ENCODE results near the gene PSME4. TPM values are rescaled to one million over a fixed set of nuclear protein-coding genes. Genes with fewer than 3 reads are reported as not detected.

PSME4 gene
- total RNA-seq, 2 donors from 2014 or later = 64.5 to 80.4 TPM

DNA sequence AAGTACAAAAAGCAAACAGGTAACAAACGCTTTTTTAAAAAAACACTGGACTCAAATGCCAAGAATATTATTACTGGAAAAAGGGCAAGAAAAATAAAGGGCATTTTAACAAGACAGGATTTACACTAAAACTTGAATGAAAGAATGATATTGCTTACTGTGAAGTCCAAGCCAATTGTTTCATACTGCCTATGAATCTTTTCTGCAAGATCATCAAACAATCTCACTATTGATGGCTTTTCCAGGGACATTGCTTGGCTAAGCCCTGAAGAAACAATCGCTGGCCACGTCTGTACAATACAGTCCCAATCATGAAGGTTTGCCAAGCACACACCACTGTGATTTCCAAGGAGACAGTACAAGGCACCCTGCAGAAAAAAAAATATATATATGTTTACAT is 69.6 kb downstream of the PSME4 start:
- ATAC-seq (no peak), DNase-seq (no peak)
- H3K4me3 Mint-ChIP-seq = no peak overlapping the region
- H3K27ac Mint-ChIP-seq = no peak overlapping the region
- peaks cover 19% of the 10 kb centered on the region for H3K36me3 Mint-ChIP-seq (ENCODE audit: low read depth)
- H3K9me3 ChIP-seq (ENCODE audit: control insufficient read depth, low read length, poor library complexity, severe bottlenecking) = no peaks in the 10 kb centered on the region
- H3K4me1 Mint-ChIP-seq = peaks cover 5% of the 10 kb centered on the region
- no peaks in the 10 kb centered on the region for H3K27me3 Mint-ChIP-seq

DNA sequence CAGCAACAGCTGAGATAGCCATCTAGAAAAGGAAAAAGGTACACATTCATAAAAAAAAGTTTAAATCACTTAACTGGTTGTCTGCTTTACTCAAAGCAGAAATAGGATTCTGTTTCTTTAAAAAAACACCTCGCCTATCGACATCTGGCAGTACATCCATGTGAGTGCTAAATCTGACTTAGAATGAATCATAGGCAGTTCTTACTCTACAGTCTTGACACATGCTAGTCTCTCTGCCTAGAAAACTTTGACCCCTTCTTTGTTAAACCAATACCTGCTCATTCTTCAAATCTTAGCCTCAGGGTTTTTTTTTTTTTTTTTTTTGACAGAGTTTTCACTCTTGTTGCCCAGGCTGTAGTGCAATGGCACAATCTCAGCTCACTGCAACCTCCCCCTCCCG is 73.9 kb downstream of the PSME4 start:
- Mint-ChIP-seq H3K27me3 (no peaks in the 10 kb centered on the region), H3K27ac (peak overlapping the region; percentile 60), H3K4me1 (peaks cover 5% of the 10 kb centered on the region), H3K36me3 (ENCODE audit: low read depth) (peaks cover 9% of the 10 kb centered on the region), H3K4me3 (no peak overlapping the region)
- ATAC-seq = no peak
- DNase-seq = no peak
- H3K9me3 ChIP-seq (ENCODE audit: control insufficient read depth, low read length, poor library complexity, severe bottlenecking) = no peaks in the 10 kb centered on the region

- Mint-ChIP-seq H3K4me3 (no peak overlapping the region), H3K36me3 (ENCODE audit: low read depth) (peaks cover 15% of the 10 kb centered on the region), H3K27ac (no peak overlapping the region), H3K4me1 (peaks cover 3% of the 10 kb centered on the region), H3K27me3 (no peaks in the 10 kb centered on the region)
- H3K9me3 ChIP-seq (ENCODE audit: control insufficient read depth, low read length, poor library complexity, severe bottlenecking) = no peaks in the 10 kb centered on the region
- no peak for ATAC-seq
- DNase-seq = no peak
Observed at GRCh38 chr2:53886406-53887280, 84.2 kb downstream of the PSME4 start.

- Mint-ChIP-seq H3K36me3 (ENCODE audit: low read depth) (peaks cover 14% of the 10 kb centered on the region), H3K27me3 (no peaks in the 10 kb centered on the region), H3K27ac (peak overlapping the region; percentile 27), H3K4me3 (no peak overlapping the region), H3K4me1 (peaks cover 3% of the 10 kb centered on the region)
- DNase-seq (no peak), ATAC-seq (no peak)
- H3K9me3 ChIP-seq (ENCODE audit: control insufficient read depth, low read length, poor library complexity, severe bottlenecking) = no peaks in the 10 kb centered on the region
Observed at GRCh38 chr2:53884883-53885282, 85.9 kb downstream of the PSME4 start.

DNA sequence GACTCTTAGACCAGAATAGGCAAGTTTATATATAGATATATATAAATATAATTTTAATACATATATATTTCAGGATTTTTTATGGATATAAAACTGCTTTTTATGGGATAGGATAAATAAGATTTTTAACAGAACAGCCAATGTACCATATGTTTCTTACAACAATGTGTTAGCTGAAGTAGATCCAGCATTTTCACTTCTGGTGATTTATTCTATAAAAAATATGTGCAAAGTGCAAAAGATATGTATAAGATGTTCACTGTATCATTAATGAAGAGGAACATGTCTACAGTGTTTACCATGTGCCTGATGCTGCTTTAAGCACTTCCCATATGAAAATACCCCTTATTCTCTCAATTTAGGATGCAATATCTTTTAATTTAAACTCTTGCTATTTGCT is 88.8 kb downstream of the PSME4 start:
- DNase-seq (no peak), ATAC-seq (no peak)
- peak overlapping the region; percentile 12 for H3K4me3 Mint-ChIP-seq
- H3K9me3 ChIP-seq (ENCODE audit: control insufficient read depth, low read length, poor library complexity, severe bottlenecking) = no peaks in the 10 kb centered on the region
- H3K36me3 Mint-ChIP-seq (ENCODE audit: low read depth) = peaks cover 15% of the 10 kb centered on the region
- H3K27ac Mint-ChIP-seq = no peak overlapping the region
- no peaks in the 10 kb centered on the region for H3K27me3 Mint-ChIP-seq
- H3K4me1 Mint-ChIP-seq = peaks cover 3% of the 10 kb centered on the region

- no peak overlapping the region for H3K4me3 Mint-ChIP-seq
- no peak overlapping the region for H3K27ac Mint-ChIP-seq
- DNase-seq (no peak), ATAC-seq (no peak)
- H3K4me1 Mint-ChIP-seq = no peaks in the 10 kb centered on the region
- H3K36me3 Mint-ChIP-seq (ENCODE audit: low read depth) = peaks cover 10% of the 10 kb centered on the region
- H3K9me3 ChIP-seq (ENCODE audit: control insufficient read depth, low read length, poor library complexity, severe bottlenecking) = no peaks in the 10 kb centered on the region
- no peaks in the 10 kb centered on the region for H3K27me3 Mint-ChIP-seq
Observed at GRCh38 chr2:53881360-53881759, 89.4 kb downstream of the PSME4 start.

DNA sequence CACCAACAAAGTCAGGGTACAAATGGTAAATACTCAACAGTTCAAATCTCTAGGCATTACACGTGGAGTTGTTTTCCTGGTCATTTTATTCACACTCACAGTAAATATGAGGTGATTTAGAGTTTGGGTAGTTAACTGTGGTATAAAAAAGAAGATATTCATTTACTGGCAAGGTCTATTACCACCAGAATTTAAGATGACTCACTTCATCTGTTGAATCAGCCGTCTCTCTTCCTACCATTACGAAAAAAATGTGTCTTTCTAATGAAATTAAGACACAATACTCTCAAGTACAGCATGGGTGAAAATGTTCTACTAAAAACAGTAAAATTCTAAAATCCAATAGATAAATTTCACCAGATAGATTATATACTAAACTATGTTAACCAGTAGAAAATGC is 90.0 kb downstream of the PSME4 start:
- no peak overlapping the region for H3K27ac Mint-ChIP-seq

GRCh38 chr2:53877556-53877955 is 93.2 kb downstream of the PSME4 start:
- H3K27me3 Mint-ChIP-seq = no peaks in the 10 kb centered on the region
- no peak overlapping the region for H3K4me3 Mint-ChIP-seq
- DNase-seq (no peak), ATAC-seq (no peak)
- no peaks in the 10 kb centered on the region for H3K9me3 ChIP-seq (ENCODE audit: control insufficient read depth, low read length, poor library complexity, severe bottlenecking)
- no peak overlapping the region for H3K27ac Mint-ChIP-seq
- H3K36me3 Mint-ChIP-seq (ENCODE audit: low read depth) = peaks cover 3% of the 10 kb centered on the region
- no peaks in the 10 kb centered on the region for H3K4me1 Mint-ChIP-seq

More for the DNA sequence above, 90.0 kb downstream of the PSME4 start:
- ATAC-seq = no peak
- Mint-ChIP-seq H3K4me3 (no peak overlapping the region), H3K36me3 (ENCODE audit: low read depth) (peaks cover 10% of the 10 kb centered on the region), H3K27me3 (no peaks in the 10 kb centered on the region), H3K4me1 (no peaks in the 10 kb centered on the region)
- H3K9me3 ChIP-seq (ENCODE audit: control insufficient read depth, low read length, poor library complexity, severe bottlenecking) = no peaks in the 10 kb centered on the region
- no peak for DNase-seq

GRCh38 chr2:53877112-53877511 is 93.7 kb downstream of the PSME4 start:
- Mint-ChIP-seq H3K27ac (no peak overlapping the region), H3K4me1 (no peaks in the 10 kb centered on the region), H3K4me3 (no peak overlapping the region), H3K36me3 (ENCODE audit: low read depth) (peaks cover 3% of the 10 kb centered on the region), H3K27me3 (no peaks in the 10 kb centered on the region)
- ATAC-seq = no peak
- H3K9me3 ChIP-seq (ENCODE audit: control insufficient read depth, low read length, poor library complexity, severe bottlenecking) = no peaks in the 10 kb centered on the region
- DNase-seq = no peak

DNA sequence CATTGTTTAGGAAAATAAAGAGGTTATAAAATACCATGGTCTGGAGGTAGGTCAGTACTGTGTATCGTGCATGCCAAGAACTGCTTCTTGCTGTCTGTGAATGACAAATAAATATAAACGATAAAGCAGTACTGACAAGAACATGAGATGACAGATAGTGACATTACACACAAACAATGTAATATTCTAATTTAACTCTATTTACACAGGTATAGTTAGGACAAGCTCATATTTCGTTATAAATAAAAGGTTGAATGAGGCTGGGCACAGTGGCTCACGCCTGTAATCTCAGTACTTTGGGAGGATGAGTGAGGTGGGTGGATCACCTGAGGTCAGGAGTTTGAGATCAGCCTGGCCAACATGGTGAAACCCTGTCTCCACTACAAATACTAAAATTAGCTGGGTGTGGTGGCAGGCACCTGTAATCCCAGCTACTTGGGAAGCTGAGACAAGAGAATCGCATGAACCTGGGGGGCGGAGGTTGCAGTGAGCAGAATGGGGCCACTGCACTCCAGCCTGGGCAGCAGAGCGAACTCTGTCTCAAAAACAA is 96.3 kb downstream of the PSME4 start:
- no peaks in the 10 kb centered on the region for H3K9me3 ChIP-seq (ENCODE audit: control insufficient read depth, low read length, poor library complexity, severe bottlenecking)
- ATAC-seq (no peak), DNase-seq (no peak)
- Mint-ChIP-seq H3K27ac (no peak overlapping the region), H3K4me3 (no peak overlapping the region), H3K4me1 (no peaks in the 10 kb centered on the region), H3K36me3 (ENCODE audit: low read depth) (peaks cover 3% of the 10 kb centered on the region), H3K27me3 (no peaks in the 10 kb centered on the region)

DNA sequence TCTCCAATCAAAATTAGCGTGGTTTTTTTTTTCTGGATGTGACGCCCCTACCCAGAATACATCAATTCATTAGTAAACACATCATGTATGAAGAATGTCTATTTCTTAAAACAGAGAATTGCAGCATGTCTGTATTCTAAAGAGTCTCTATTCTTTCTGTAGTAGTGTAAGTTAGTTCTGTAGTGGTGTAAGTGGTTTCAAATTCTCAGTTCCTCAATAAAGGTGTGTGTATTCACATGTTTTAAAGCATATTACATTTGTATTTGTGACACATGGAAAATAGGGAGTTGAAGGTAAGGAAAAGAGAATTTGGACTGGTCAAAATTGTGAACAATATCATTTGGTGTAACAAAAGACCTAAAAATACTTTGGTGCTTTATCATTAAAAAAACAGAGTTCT is 103.0 kb downstream of the PSME4 start:
- no peaks in the 10 kb centered on the region for H3K9me3 ChIP-seq (ENCODE audit: control insufficient read depth, low read length, poor library complexity, severe bottlenecking)
- Mint-ChIP-seq H3K27ac (no peak overlapping the region), H3K4me1 (no peaks in the 10 kb centered on the region), H3K36me3 (ENCODE audit: low read depth) (peaks cover 7% of the 10 kb centered on the region), H3K27me3 (no peaks in the 10 kb centered on the region), H3K4me3 (no peak overlapping the region)
- ATAC-seq (no peak), DNase-seq (no peak)

GRCh38 chr2:53867169-53867568 is 103.6 kb downstream of the PSME4 start:
- peak overlapping the region; percentile 65 for H3K27ac Mint-ChIP-seq
- H3K4me3 Mint-ChIP-seq = no peak overlapping the region
- H3K9me3 ChIP-seq (ENCODE audit: control insufficient read depth, low read length, poor library complexity, severe bottlenecking) = no peaks in the 10 kb centered on the region
- peaks cover 7% of the 10 kb centered on the region for H3K36me3 Mint-ChIP-seq (ENCODE audit: low read depth)
- no peaks in the 10 kb centered on the region for H3K27me3 Mint-ChIP-seq
- DNase-seq (no peak), ATAC-seq (no peak)
- H3K4me1 Mint-ChIP-seq = peaks cover 2% of the 10 kb centered on the region

GRCh38 chr2:53865962-53866361 is 104.8 kb downstream of the PSME4 start:
- no peak for DNase-seq
- Mint-ChIP-seq H3K4me1 (peaks cover 5% of the 10 kb centered on the region), H3K36me3 (ENCODE audit: low read depth) (peaks cover 7% of the 10 kb centered on the region), H3K27ac (peak overlapping the region; percentile 34), H3K27me3 (no peaks in the 10 kb centered on the region), H3K4me3 (no peak overlapping the region)
- ATAC-seq = no peak
- no peaks in the 10 kb centered on the region for H3K9me3 ChIP-seq (ENCODE audit: control insufficient read depth, low read length, poor library complexity, severe bottlenecking)

GRCh38 chr2:53865264-53865663 is 105.5 kb downstream of the PSME4 start:
- no peaks in the 10 kb centered on the region for H3K27me3 Mint-ChIP-seq
- no peak overlapping the region for H3K27ac Mint-ChIP-seq
- ATAC-seq (no peak), DNase-seq (no peak)
- H3K9me3 ChIP-seq (ENCODE audit: control insufficient read depth, low read length, poor library complexity, severe bottlenecking) = no peaks in the 10 kb centered on the region
- H3K36me3 Mint-ChIP-seq (ENCODE audit: low read depth) = peaks cover 7% of the 10 kb centered on the region
- peaks cover 5% of the 10 kb centered on the region for H3K4me1 Mint-ChIP-seq
- H3K4me3 Mint-ChIP-seq = no peak overlapping the region

Measured in T-helper 17 cell (primary cell).